ENCODE measurements around the gene DAB2.

The DAB2 gene

GRCh38 chr5:39424736-39425637 lies at the start of gene DAB2:
DAB2 (minus strand) TSS chr5:39424980; CDS start chr5:39394320, 30,660 bp downstream.
- Histone ChIP-seq H3K9me2 (replicated peaks; ENCODE audit: control insufficient read depth, low read length) (no peaks in the 10 kb centered on the region), H3K4me3 (ENCODE audit: low read length) (no peak within 1 kb of the TSS), H3F3A (ENCODE audit: control insufficient read depth, insufficient read depth) (no peaks in the 10 kb centered on the region), H3K9me3 (ENCODE audit: control insufficient read depth, insufficient read depth, low read length) (no peaks in the 10 kb centered on the region), H3K79me2 (ENCODE audit: control insufficient read depth, low read length) (no peaks in the 10 kb centered on the region), H3K4me2 (ENCODE audit: low read length) (no peak within 1 kb of the TSS), H3K27me3 (ENCODE audit: control insufficient read depth, low read length) (no peaks in the 10 kb centered on the region), H3K27ac (ENCODE audit: low read depth, low read length) (no peak within 1 kb of the TSS), H3K36me3 (ENCODE audit: control insufficient read depth, low read length) (no peaks in the 10 kb centered on the region), H4K20me1 (ENCODE audit: control insufficient read depth, insufficient read depth, low read depth, low read length) (no peaks in the 10 kb centered on the region), H3K4me1 (ENCODE audit: control insufficient read depth, low read length) (no peaks in the 10 kb centered on the region)
- TF ChIP-seq, protein P1, sequence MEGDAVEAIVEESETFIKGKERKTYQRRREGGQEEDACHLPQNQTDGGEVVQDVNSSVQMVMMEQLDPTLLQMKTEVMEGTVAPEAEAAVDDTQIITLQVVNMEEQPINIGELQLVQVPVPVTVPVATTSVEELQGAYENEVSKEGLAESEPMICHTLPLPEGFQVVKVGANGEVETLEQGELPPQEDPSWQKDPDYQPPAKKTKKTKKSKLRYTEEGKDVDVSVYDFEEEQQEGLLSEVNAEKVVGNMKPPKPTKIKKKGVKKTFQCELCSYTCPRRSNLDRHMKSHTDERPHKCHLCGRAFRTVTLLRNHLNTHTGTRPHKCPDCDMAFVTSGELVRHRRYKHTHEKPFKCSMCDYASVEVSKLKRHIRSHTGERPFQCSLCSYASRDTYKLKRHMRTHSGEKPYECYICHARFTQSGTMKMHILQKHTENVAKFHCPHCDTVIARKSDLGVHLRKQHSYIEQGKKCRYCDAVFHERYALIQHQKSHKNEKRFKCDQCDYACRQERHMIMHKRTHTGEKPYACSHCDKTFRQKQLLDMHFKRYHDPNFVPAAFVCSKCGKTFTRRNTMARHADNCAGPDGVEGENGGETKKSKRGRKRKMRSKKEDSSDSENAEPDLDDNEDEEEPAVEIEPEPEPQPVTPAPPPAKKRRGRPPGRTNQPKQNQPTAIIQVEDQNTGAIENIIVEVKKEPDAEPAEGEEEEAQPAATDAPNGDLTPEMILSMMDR (IDR thresholded peaks at IDR 0.05; ENCODE audit: low read depth, low read length, poor library complexity, severe bottlenecking) = no peak
- no peak for TF ChIP-seq EZH2phosphoT487 (IDR thresholded peaks at IDR 0.05; ENCODE audit: borderline replicate concordance, low read length)

- no peak overlapping the region for H3K4me2 ChIP-seq (ENCODE audit: low read length)
- no peaks in the 10 kb centered on the region for H3K4me1 ChIP-seq (ENCODE audit: control insufficient read depth, low read length)
- no peak overlapping the region for H3K27ac ChIP-seq (ENCODE audit: low read depth, low read length)
- H3K36me3 ChIP-seq (ENCODE audit: control insufficient read depth, low read length) = no peaks in the 10 kb centered on the region
- TF ChIP-seq, protein P1 (IDR thresholded peaks at IDR 0.05; ENCODE audit: low read depth, low read length, poor library complexity, severe bottlenecking) = no peak
- TF ChIP-seq EZH2phosphoT487 (IDR thresholded peaks at IDR 0.05; ENCODE audit: borderline replicate concordance, low read length) = no peak
- no peaks in the 10 kb centered on the region for H3K9me2 ChIP-seq (replicated peaks; ENCODE audit: control insufficient read depth, low read length)
- H3K79me2 ChIP-seq (ENCODE audit: control insufficient read depth, low read length) = no peaks in the 10 kb centered on the region
- H3K4me3 ChIP-seq (ENCODE audit: low read length) = no peak overlapping the region
- no peaks in the 10 kb centered on the region for H3K9me3 ChIP-seq (ENCODE audit: control insufficient read depth, insufficient read depth, low read length)
- H3F3A ChIP-seq (ENCODE audit: control insufficient read depth, insufficient read depth) = no peaks in the 10 kb centered on the region
- H4K20me1 ChIP-seq (ENCODE audit: control insufficient read depth, insufficient read depth, low read depth, low read length) = no peaks in the 10 kb centered on the region
- H3K27me3 ChIP-seq (ENCODE audit: control insufficient read depth, low read length) = no peaks in the 10 kb centered on the region
These were observed 48.5 kb upstream of the DAB2 start for GRCh38 chr5:39473156-39473775.

DNA sequence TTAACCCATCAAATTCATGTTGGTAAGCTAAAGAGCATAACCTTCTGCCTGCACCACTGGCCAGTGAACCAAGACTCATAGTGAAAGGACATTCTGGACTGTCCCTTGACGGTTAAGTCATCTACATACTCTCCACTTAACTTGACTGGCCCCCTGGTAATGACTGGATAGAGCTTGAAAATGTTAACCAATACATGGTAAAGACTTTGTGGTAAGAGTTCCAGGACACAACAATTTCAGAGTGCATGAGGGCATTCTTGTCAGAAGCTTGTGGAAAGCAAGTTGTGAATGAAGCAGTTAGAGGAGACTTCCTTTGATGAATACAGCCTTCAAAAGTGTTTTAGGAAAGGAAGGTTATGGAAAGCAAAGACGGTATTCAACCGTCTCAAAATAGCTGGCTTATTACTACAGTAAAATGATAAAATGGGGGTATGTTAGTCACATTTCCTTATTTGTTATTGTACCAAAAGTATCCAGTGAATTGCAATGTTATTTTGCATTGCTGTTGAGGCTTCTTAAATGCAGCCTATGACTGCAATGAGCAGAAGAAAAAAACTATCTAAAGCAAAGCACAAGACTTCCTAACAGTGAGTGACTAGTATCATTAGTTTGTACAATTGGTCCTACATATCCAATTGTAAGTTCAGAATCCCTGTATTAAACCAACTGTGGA lies 47.2 kb upstream of the DAB2 start:
- no peaks in the 10 kb centered on the region for H3F3A ChIP-seq (ENCODE audit: control insufficient read depth, insufficient read depth)
- H3K36me3 ChIP-seq (ENCODE audit: control insufficient read depth, low read length) = no peaks in the 10 kb centered on the region
- no peaks in the 10 kb centered on the region for H3K9me2 ChIP-seq (replicated peaks; ENCODE audit: control insufficient read depth, low read length)
- H3K27ac ChIP-seq (ENCODE audit: low read depth, low read length) = no peak overlapping the region
- TF ChIP-seq, protein P1 (IDR thresholded peaks at IDR 0.05; ENCODE audit: low read depth, low read length, poor library complexity, severe bottlenecking) = no peak
- no peak for TF ChIP-seq EZH2phosphoT487 (IDR thresholded peaks at IDR 0.05; ENCODE audit: borderline replicate concordance, low read length)
- no peaks in the 10 kb centered on the region for H4K20me1 ChIP-seq (ENCODE audit: control insufficient read depth, insufficient read depth, low read depth, low read length)
- no peak overlapping the region for H3K4me2 ChIP-seq (ENCODE audit: low read length)
- no peaks in the 10 kb centered on the region for H3K27me3 ChIP-seq (ENCODE audit: control insufficient read depth, low read length)
- H3K4me3 ChIP-seq (ENCODE audit: low read length) = no peak overlapping the region
- no peaks in the 10 kb centered on the region for H3K79me2 ChIP-seq (ENCODE audit: control insufficient read depth, low read length)
- no peaks in the 10 kb centered on the region for H3K9me3 ChIP-seq (ENCODE audit: control insufficient read depth, insufficient read depth, low read length)
- no peaks in the 10 kb centered on the region for H3K4me1 ChIP-seq (ENCODE audit: control insufficient read depth, low read length)
